Mesenteric fat pad (tissue), 1 donor: ENCODE results near the gene FLNB. TPM values are rescaled to one million over a fixed set of nuclear protein-coding genes. Genes with fewer than 3 reads are reported as not detected.

Source experiments
- DNase-seq: peaks from one replicate; pipeline ENCODE4 v3.0.0-alpha.2; 2020; ENCODE audit warnings: low spot score
- long read RNA-seq: library from polyadenylated mRNA; unstranded; transcript quantifications from one replicate; pipeline ENCODE4 v2.0.0, GENCODE V29; 2020
- total RNA-seq: library from RNA; stranded (reverse); fragmentation: NEBNext Ultra II Directional; extraction: Animal tissue kit (Norgen Biotek cat#: 25700); gene quantifications from one replicate; pipeline ENCODE4 v1.2.1, GENCODE V29; 2021
- donor health status: DM: yes; HTN: yes; CAD: no.

Gene FLNB
- total RNA-seq = 96.3 TPM
- long read RNA-seq, partial matches to known transcripts = 65 of 84 reads
- long read RNA-seq, other reads (novel, unspliced or antisense) = 19 of 84 reads

DNA sequence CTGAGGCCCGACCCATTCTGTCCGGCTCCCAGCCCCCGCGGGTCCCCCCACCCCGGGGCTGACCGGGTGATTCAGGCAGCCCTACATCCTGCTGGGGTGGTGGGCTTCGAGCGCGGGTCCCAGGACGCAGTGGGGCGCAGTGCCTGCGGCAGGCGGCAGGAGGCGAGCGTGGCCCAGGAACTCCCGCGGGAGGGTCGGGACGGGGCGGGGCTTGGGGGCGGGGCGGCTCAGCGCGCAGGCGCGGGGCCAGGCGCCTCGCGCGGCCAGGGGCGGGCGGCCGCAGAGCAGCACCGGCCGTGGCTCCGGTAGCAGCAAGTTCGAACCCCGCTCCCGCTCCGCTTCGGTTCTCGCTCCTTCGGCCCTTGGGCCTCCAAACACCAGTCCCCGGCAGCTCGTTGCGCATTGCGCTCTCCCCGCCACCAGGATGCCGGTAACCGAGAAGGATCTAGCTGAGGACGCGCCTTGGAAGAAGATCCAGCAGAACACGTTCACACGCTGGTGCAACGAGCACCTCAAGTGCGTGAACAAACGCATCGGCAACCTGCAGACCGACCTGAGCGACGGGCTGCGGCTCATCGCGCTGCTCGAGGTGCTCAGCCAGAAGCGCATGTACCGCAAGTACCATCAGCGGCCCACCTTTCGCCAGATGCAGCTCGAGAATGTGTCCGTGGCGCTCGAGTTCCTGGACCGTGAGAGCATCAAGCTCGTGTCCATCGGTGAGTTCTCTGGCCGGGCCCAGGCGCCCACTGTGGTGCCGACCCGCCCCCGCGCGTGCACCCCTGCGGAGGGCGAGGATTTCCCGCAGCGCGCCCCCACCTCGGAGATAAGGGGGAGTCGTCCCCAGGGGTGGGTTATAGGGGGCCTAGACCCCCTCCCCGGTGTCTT is at the start of gene FLNB:
TSS of gene FLNB (plus strand) at position 282 of the 885 bp plus-strand sequence. CDS start at position 425, 143 bp downstream.
- DNase-seq = peak; percentile 93

DNA sequence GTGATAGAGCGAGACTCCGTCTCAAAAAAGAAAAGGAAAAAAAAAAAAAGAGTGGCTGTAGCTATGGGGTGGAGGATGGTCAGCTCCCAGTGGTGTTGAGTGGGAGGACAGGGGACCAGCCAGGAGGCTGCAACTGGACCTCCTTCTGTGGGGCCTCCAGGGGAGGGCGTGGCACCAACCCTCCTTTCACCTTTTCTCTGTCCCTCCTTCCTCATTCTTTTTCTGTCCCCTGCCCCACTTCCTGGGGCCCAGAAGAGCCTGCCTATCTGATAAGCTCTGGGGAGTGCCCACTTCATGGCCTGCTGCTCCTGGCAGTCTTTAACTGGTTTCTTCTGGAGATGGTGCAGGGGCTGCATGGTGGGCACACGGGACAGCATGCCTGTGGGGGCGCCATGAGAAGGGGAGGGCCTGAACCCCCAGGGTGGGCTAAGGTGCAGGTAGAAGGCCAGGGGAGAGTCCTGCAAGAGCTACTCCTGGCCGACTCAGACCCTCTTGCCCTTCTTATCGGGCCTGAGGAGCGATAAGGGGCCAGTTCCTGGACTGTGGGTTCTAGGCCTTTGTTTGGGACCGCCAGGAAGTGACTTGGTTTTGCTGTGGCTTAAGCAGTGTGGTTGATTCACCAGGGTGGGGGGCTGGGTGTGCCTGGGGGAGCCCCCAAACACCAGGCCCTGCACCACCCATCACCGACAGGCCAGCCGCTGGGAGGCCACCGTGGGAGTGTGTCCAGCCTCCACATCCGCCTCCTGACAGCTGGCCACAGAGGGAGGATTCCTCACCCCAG is 49.4 kb upstream of the FLNB start:
- DNase-seq = no peak

DNA sequence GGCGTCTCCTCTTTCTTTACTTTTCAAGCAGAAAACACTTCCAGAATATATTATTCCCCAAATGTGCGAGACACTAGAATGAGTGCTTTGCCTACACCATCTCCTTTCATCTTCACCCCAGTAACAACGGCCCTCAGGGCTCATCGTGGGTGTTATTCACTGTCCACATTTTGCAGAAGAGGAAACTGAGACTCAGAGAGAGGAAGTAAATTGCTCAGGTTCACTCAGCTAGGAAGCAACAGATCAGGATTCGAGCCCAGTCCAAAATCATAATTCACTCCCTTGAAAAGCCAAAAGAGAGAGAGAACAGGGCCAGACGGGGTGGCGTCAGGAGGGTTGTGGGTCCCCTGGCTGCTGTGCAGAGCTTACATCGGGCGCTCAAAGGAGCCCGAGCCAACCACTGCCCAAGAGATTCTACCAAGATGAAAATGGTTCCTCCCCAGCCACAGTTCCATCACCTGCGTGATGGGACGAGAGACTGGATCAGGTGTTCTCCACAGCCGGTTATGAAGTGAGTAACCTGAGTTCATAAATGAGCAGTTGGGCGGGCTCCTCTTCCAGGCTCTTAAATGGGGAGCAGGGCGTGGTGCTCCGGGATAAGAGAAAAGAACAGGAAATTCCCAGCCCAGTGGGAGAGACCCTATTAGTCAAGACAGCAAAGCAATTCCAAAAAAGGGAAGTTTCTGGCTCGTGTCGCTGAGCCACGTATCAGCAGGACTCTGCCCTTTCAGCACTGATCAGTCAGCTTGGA is 48.6 kb upstream of the FLNB start:
- DNase-seq = no peak

DNA sequence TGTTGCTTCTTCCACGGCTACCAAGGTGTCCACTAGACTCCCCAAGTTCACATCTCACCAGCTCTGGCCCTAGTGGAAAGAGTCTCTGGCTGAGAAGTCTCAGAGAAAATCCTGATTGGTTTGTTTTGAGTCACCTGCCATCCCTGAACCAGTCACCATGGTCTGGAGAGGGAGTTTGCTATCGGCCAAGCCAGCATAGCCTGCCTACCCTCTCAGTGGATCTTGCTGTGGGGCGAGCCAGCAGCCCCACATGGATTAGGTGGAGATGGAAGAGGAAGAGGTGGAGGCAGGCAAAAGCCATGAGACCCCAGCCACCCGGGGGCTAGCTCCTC is 48.1 kb upstream of the FLNB start:
- no peak for DNase-seq

GRCh38 chr3:57961177-57961827 is 46.9 kb upstream of the FLNB start:
- no peak for DNase-seq

- no peak for DNase-seq
Observed at GRCh38 chr3:57961828-57962447, 46.3 kb upstream of the FLNB start.

- no peak for DNase-seq
Observed at GRCh38 chr3:57962448-57962834, 45.8 kb upstream of the FLNB start.

DNA sequence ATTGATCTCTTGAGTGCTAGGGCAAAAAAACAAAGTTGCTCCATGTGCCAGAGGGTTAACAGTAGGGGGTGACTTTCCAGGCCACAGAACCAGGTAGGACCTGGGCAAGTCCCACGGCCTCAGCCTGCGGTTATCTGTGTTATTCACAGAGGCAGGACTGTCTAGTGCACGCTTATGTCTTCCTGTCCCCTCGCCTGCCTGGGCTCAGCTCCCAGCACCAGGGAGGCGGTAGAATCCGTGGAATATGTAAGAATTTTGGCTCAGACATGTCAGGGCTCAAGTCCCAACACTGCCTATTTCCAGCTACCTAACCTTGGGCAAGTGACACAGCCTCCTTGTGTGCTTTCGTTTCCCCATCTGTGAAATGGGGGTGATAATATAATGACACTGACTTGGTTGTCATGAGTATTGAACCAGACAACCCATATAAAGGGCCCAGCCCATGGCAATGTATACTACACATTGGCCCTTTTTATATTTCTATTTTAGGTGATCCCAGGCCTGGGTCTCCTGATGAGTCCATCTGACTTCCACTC is 44.3 kb upstream of the FLNB start:
- DNase-seq = no peak

GRCh38 chr3:57966829-57967228 is 41.4 kb upstream of the FLNB start:
- no peak for DNase-seq

GRCh38 chr3:57967590-57967989 is 40.6 kb upstream of the FLNB start:
- DNase-seq = no peak

DNA sequence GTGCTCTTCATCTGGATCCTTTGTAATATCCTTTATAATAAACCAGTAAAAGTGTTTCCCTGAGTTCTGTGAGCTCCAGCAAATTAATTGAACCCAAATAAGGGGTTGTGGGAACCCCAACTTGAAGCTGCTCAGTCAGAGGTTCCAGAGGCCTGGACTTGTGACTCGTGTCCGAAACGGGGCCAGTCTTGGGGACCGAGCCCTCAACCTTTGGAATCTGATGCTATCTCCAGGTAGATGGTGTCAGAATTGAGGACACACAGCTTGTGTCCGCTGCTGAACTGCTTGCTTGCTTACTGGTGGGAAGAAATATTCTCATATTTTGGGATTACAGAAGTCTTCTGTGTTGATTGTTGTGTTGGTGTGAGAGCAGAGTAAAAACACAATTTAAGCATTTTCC is 39.7 kb upstream of the FLNB start:
- no peak for DNase-seq

DNA sequence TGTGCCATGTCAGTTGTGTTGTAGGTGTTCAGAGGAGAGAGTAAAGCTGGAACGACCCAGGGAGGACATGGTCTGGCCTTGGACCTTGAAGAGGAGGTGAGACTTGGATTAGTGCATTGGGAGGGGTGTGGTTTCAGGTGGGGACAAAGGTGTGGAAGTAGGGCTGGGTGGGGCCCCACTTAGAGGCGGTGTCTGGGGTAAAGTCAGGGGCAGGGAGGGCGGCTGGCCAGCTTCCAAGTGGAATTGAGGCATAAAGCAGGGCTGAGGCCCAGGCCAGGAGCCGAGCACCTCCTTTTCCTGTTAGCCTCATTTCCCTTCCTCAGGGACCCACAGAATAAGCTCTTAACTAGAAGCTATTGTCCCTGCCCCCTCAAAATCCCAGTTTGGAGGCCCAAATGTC is 36.2 kb upstream of the FLNB start:
- DNase-seq = no peak

GRCh38 chr3:57972531-57973111 is 35.6 kb upstream of the FLNB start:
- no peak for DNase-seq

DNA sequence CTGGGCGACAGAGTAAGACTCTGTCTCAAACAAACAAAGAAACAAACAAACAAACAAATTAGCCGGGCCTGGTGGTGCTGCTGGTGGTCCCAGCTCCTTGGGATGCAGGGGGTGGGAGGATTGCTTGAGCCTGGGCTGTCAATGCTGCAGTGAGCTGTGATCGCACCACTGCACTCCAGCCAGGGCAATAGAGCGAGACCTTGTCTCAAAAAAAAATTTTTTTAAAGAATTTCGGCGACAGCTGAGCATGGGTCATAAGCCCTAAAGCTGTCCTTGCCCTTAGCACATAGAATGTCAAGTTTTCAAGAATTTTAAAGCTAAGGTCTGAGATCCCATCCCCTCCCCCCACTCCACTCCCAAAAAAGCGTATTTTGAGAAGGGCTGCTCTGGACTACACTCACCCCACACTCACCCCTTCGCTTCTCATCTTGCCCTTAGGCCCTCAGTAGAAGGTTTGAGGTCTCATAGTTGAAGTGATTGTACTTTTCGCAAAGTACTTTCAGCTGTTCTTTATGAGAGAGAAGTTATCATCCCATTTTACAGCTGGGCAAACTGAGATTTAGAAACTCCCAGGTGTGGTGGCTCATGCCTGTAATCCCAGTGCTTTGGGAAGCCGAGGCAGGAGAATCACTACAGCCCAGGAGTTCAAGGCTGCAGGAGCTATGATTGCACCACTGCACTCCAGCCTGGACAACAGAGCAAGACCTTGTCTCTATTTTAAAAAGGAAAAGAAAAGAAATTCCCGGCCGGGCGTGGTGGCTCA is 34.3 kb upstream of the FLNB start:
- DNase-seq = no peak

DNA sequence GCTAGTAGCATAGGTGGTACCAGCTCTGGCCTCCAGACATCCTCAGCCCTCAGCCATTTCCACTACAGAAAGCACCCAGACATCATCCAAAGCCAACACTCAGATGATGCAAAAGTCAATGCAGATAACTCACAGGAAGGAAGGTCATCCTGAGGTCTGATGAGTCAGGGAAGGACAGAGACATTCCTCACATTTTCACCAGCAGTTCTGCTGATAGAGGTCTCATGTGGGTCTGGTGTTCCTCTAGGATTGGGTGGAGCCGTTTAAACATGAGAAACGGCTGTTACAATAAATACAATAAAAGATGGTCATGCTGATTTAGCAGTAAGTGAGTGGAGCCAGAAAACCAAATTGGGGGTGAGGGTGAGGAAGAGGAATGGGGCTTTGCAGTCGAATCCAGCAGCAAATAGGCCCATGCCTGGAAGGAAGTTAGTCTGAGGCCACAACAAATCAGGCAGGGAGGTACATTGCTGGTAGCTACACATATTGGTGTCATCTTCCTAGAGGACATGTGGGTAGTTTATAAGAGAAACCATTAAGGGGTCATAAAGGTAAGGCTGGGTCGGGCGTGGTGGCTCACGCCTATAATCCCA is 33.3 kb upstream of the FLNB start:
- no peak for DNase-seq

GRCh38 chr3:57977818-57978235 is 30.4 kb upstream of the FLNB start:
- no peak for DNase-seq

- DNase-seq = no peak
Observed at GRCh38 chr3:57978316-57978715, 29.9 kb upstream of the FLNB start.

GRCh38 chr3:57980416-57980815 is 27.8 kb upstream of the FLNB start:
- DNase-seq = no peak
